CD4-positive, alpha-beta memory T cell (primary cell): ENCODE measurements around the gene NFIX. TPM values are rescaled to one million over a fixed set of nuclear protein-coding genes. Genes with fewer than 3 reads are reported as not detected.
A peak's percentile ranks its signal among the peaks of the same experiment; 100 is the strongest.

Source experiments
- CTCF ChIA-PET: fragments of 350-600 bp; sonication (Branson Sonifier 250); formaldehyde crosslinking; loops from one replicate; lab custom pipeline; 2021; ENCODE audit warnings: inconsistent platforms; ENCODE audit not compliant: partially characterized antibody; lab: Charles Lee
- POLR2A ChIA-PET: fragments of 350-600 bp; sonication (Branson Sonifier 250); formaldehyde crosslinking; loops from one replicate; lab custom pipeline; 2021; ENCODE audit not compliant: partially characterized antibody; lab: Charles Lee
- DNase-seq, 5 donors: peaks; one replicate each; pipeline versions ENCODE4 v3.0.0 to v3.0.0-alpha.2; 2020 to 2022; ENCODE audit warnings: mixed read lengths in 1 of 5
- H3K27ac ChIP-seq: one replicate; pipeline ENCODE4 v1.7.0; 2013; ENCODE audit warnings: low read depth, low read length
- H3K27me3 ChIP-seq: 2 replicates; pipeline ENCODE4 v1.7.0; 2013; ENCODE audit warnings: mild to moderate bottlenecking, low read length, moderate library complexity; ENCODE audit not compliant: insufficient read depth
- H3K36me3 ChIP-seq: 2 replicates; pipeline ENCODE4 v1.7.0; 2013; ENCODE audit warnings: mild to moderate bottlenecking, low read length, moderate library complexity; ENCODE audit not compliant: insufficient read depth
- H3K4me1 ChIP-seq: 2 replicates; pipeline ENCODE4 v1.7.0; 2013; ENCODE audit warnings: mild to moderate bottlenecking, low read length, moderate library complexity; ENCODE audit not compliant: insufficient read depth
- H3K4me3 ChIP-seq, 2 donors: one replicate each; pipeline ENCODE4 v1.7.0; 2013; ENCODE audit warnings: low read length in 2 of 2, mild to moderate bottlenecking in 1 of 2
- H3K9me3 ChIP-seq, 2 donors: one replicate each; pipeline ENCODE4 v1.7.0; 2013; ENCODE audit warnings: low read length in 2 of 2, control low read depth in 1 of 2; ENCODE audit not compliant: control insufficient read depth in 1 of 2
- H3K27ac Mint-ChIP-seq, 7 donors: one replicate each; pipeline ENCODE4 v1.8.0; 2020 to 2021; ENCODE audit warnings: mixed read lengths in 7 of 7, mild to moderate bottlenecking in 6 of 7, inconsistent platforms in 3 of 7, moderate library complexity in 3 of 7
- H3K27me3 Mint-ChIP-seq, 2 donors: one replicate each; pipeline ENCODE4 v1.8.0; 2020 to 2021; ENCODE audit warnings: mixed read lengths in 2 of 2
- H3K36me3 Mint-ChIP-seq, 2 donors: one replicate each; pipeline ENCODE4 v1.8.0; 2020 to 2021; ENCODE audit warnings: mixed read lengths in 2 of 2, inconsistent platforms in 1 of 2, mild to moderate bottlenecking in 1 of 2
- H3K4me1 Mint-ChIP-seq, 4 donors: one replicate each; pipeline ENCODE4 v1.8.0; 2020 to 2021; ENCODE audit warnings: mixed read lengths in 4 of 4, mild to moderate bottlenecking in 1 of 4
- H3K4me3 Mint-ChIP-seq, 8 donors: one replicate each; pipeline ENCODE4 v1.8.0; 2020 to 2021; ENCODE audit warnings: mixed read lengths in 8 of 8, mild to moderate bottlenecking in 7 of 8, moderate library complexity in 6 of 8, inconsistent platforms in 3 of 8
- H3K9me3 Mint-ChIP-seq, 8 donors: one replicate each; pipeline ENCODE4 v1.8.0; 2020 to 2021; ENCODE audit warnings: mixed read lengths in 8 of 8, mild to moderate bottlenecking in 5 of 8, inconsistent platforms in 3 of 8, moderate library complexity in 1 of 8
- intact Hi-C: fragments of 100-400 bp; cut with micrococcal nuclease; formaldehyde crosslinking; loops from one replicate; pipeline ENCODE4 v1.15.1; 2023
- polyA plus RNA-seq, 2 donors: library from polyadenylated mRNA; unstranded; fragments of 300-500 nt; fragmentation: Illumina TruSeq; gene quantifications; one replicate each; pipeline ENCODE4 v1.2.3, GENCODE V29; 2021
- total RNA-seq, 2 experiments: library from RNA; stranded (reverse); gene quantifications; one replicate each; pipeline ENCODE4 v1.2.3, GENCODE V29; 2021

Gene NFIX
- total and polyA plus RNA-seq, 4 experiments from 2014 or later: 0.09 to 5.4 (median 4.0) TPM; not detected in 1

GRCh38 chr19:13117772-13118423 lies 122.6 kb downstream of the NFIX start, which contains the start of gene NACC1:
Gene NACC1 (plus strand): TSS chr19:13118264. CDS start chr19:13135208, 16,944 bp downstream.
- H3K4me1 ChIP-seq: peaks cover 60% of the 10 kb centered on the region
- no peaks in the 10 kb centered on the region for H3K27me3 ChIP-seq
- H3K4me3 ChIP-seq: peak within 1 kb of the TSS; percentile 79 to 94
- POLR2A ChIA-PET: interaction anchor here (0.6 to 7.2 kb wide), 20 partner anchors 13 to 1545 kb away, joined by 3 to 132 read pairs (median 4); partner anchors contain the start of genes CALR, IER2, JUNB and LYL1
- H3K4me3 Mint-ChIP-seq: peak within 1 kb of the TSS; percentile 91 to 98 (median 96)
- CTCF ChIA-PET: interaction anchor here (0.6 to 5.1 kb wide), 7 partner anchors 13 to 160 kb away, joined by 3 to 35 read pairs (median 4); partner anchors contain the start of genes IER2 and STX10
- H3K9me3 Mint-ChIP-seq: peaks cover 0 to 2% (median 0%) of the 10 kb centered on the region in 8 donors
- no peaks in the 10 kb centered on the region for H3K27me3 Mint-ChIP-seq
- DNase-seq: peak; percentile 84 to 90 (median 88)
- peak within 1 kb of the TSS; percentile 89 to 97 (median 92) for H3K27ac Mint-ChIP-seq
- peaks cover 22 to 67% (median 46%) of the 10 kb centered on the region in 4 donors for H3K4me1 Mint-ChIP-seq
- H3K27ac ChIP-seq: peak within 1 kb of the TSS; percentile 65
- H3K36me3 Mint-ChIP-seq: peaks cover 0 to 19% of the 10 kb centered on the region in 2 donors
- intact Hi-C loops: loop anchor here (2.0 to 5.0 kb wide), 4 partner anchors 15 to 144 kb away; no protein-coding TSS in a partner anchor
- no peaks in the 10 kb centered on the region for H3K9me3 ChIP-seq
- H3K36me3 ChIP-seq: peaks cover 5% of the 10 kb centered on the region

- peaks cover 60% of the 10 kb centered on the region for H3K4me1 ChIP-seq
- POLR2A ChIA-PET: interaction anchor here (0.6 to 7.2 kb wide), 15 partner anchors 14 to 1544 kb away, joined by 3 to 132 read pairs (median 8); partner anchors contain the start of genes CALR, IER2, LYL1 and STX10
Measured at GRCh38 chr19:13118424-13119193, 123.3 kb downstream of the NFIX start.

GRCh38 chr19:13119627-13120026 lies 124.4 kb downstream of the NFIX start:
- ChIA-PET CTCF (interaction anchor here (0.6 to 2.6 kb wide), 5 partner anchors 12 to 59 kb away, joined by 3 to 12 read pairs (median 3); no protein-coding TSS in a partner anchor), POLR2A (interaction anchor here (0.6 to 7.2 kb wide), 8 partner anchors 11 to 229 kb away, joined by 3 to 132 read pairs (median 4); partner anchors contain the start of genes GCDH, IER2, LYL1 and STX10)
- intact Hi-C loops: loop anchor here (5.0 kb wide), 1 partner anchor 143 kb away; no protein-coding TSS in a partner anchor
- H3K9me3 ChIP-seq: no peaks in the 10 kb centered on the region
- no peaks in the 10 kb centered on the region for H3K27me3 ChIP-seq
- Mint-ChIP-seq H3K36me3 (peaks cover 0 to 23% of the 10 kb centered on the region in 2 donors), H3K4me1 (peaks cover 22 to 70% (median 49%) of the 10 kb centered on the region in 4 donors), H3K27me3 (no peaks in the 10 kb centered on the region), H3K9me3 (peaks cover 0 to 2% (median 0%) of the 10 kb centered on the region in 8 donors), H3K27ac (peak overlapping the region in 5 of 7 donors; percentile 74 to 94 (median 88)), H3K4me3 (peak overlapping the region; percentile 81 to 91 (median 88))
- H3K4me1 ChIP-seq: peaks cover 60% of the 10 kb centered on the region
- H3K27ac ChIP-seq: no peak overlapping the region
- peak in 1 of 5 donors; percentile 39 for DNase-seq
- peaks cover 5% of the 10 kb centered on the region for H3K36me3 ChIP-seq
- H3K4me3 ChIP-seq: no peak overlapping the region

More at GRCh38 chr19:13118424-13119193, 123.3 kb downstream of the NFIX start:
- Mint-ChIP-seq H3K27me3 (no peaks in the 10 kb centered on the region), H3K36me3 (peaks cover 0 to 20% of the 10 kb centered on the region in 2 donors), H3K4me1 (peaks cover 22 to 70% (median 47%) of the 10 kb centered on the region in 4 donors), H3K27ac (peak overlapping the region; percentile 78 to 94 (median 91)), H3K9me3 (peaks cover 0 to 2% (median 0%) of the 10 kb centered on the region in 8 donors), H3K4me3 (peak overlapping the region; percentile 81 to 91 (median 88))
- peak overlapping the region; percentile 58 for H3K27ac ChIP-seq
- H3K4me3 ChIP-seq: peak overlapping the region; percentile 17 to 55
- DNase-seq: peak in 1 of 5 donors; percentile 65
- H3K27me3 ChIP-seq: no peaks in the 10 kb centered on the region
- intact Hi-C loops: loop anchor here (5.0 kb wide), 1 partner anchor 144 kb away; no protein-coding TSS in a partner anchor
- CTCF ChIA-PET: interaction anchor here (0.8 to 5.1 kb wide), 5 partner anchors 14 to 49 kb away, joined by 3 to 35 read pairs (median 4); no protein-coding TSS in a partner anchor
- peaks cover 5% of the 10 kb centered on the region for H3K36me3 ChIP-seq
- no peaks in the 10 kb centered on the region for H3K9me3 ChIP-seq

GRCh38 chr19:13120031-13120430 lies 124.8 kb downstream of the NFIX start:
- peak overlapping the region in 2 of 7 donors; percentile 80 to 94 for H3K27ac Mint-ChIP-seq
- ChIA-PET POLR2A (interaction anchor here (1.1 to 7.2 kb wide), 5 partner anchors 11 to 229 kb away, joined by 3 to 132 read pairs (median 3); partner anchors contain the start of genes GCDH, IER2, LYL1 and STX10), CTCF (interaction anchor here (1.2 to 2.6 kb wide), 4 partner anchors 15 to 154 kb away, joined by 3 to 12 read pairs (median 4); no protein-coding TSS in a partner anchor)
- Histone ChIP-seq H3K27me3 (no peaks in the 10 kb centered on the region), H3K27ac (no peak overlapping the region), H3K4me1 (peaks cover 60% of the 10 kb centered on the region), H3K4me3 (no peak overlapping the region), H3K9me3 (no peaks in the 10 kb centered on the region), H3K36me3 (peaks cover 1% of the 10 kb centered on the region)
- peaks cover 0 to 2% (median 0%) of the 10 kb centered on the region in 8 donors for H3K9me3 Mint-ChIP-seq
- intact Hi-C loops: no loop called here
- H3K36me3 Mint-ChIP-seq: peaks cover 0 to 23% of the 10 kb centered on the region in 2 donors
- no peak for DNase-seq
- H3K4me3 Mint-ChIP-seq: peak overlapping the region in 6 of 8 donors; percentile 35 to 87 (median 56)
- H3K27me3 Mint-ChIP-seq: no peaks in the 10 kb centered on the region
- peaks cover 22 to 69% (median 48%) of the 10 kb centered on the region in 4 donors for H3K4me1 Mint-ChIP-seq

- intact Hi-C loops: no loop called here
- POLR2A ChIA-PET: interaction anchor here (0.7 to 7.2 kb wide), 2 partner anchors 30 to 167 kb away, joined by 3 to 132 read pairs; partner anchors contain the start of genes IER2 and STX10
- peak overlapping the region in 4 of 7 donors; percentile 32 to 61 (median 50) for H3K27ac Mint-ChIP-seq
- peaks cover 0 to 23% of the 10 kb centered on the region in 2 donors for H3K36me3 Mint-ChIP-seq
- no peak for DNase-seq
- peaks cover 20 to 62% (median 43%) of the 10 kb centered on the region in 4 donors for H3K4me1 Mint-ChIP-seq
- H3K9me3 ChIP-seq: no peaks in the 10 kb centered on the region
- H3K27ac ChIP-seq: no peak overlapping the region
- no peaks in the 10 kb centered on the region for H3K27me3 Mint-ChIP-seq
- H3K4me1 ChIP-seq: peaks cover 55% of the 10 kb centered on the region
- H3K9me3 Mint-ChIP-seq: peaks cover 0 to 2% (median 0%) of the 10 kb centered on the region in 8 donors
- no peaks in the 10 kb centered on the region for H3K36me3 ChIP-seq
- no peaks in the 10 kb centered on the region for H3K27me3 ChIP-seq
- peak overlapping the region in 6 of 8 donors; percentile 1 to 54 (median 32) for H3K4me3 Mint-ChIP-seq
- CTCF ChIA-PET: interaction anchor here (1.5 to 2.6 kb wide), 2 partner anchors 16 to 155 kb away, joined by 4 to 12 read pairs; no protein-coding TSS in a partner anchor
- no peak overlapping the region for H3K4me3 ChIP-seq
Measured at GRCh38 chr19:13120817-13121216, 125.5 kb downstream of the NFIX start.
